GM18511 (cell line): ENCODE results near the gene ARHGAP26.
"Not testable (repeated sequence)": the region's sequence is repeated elsewhere in the genome, so short reads cannot be mapped to it uniquely, and the experiment has no call there.

Experiments
- ATAC-seq: cut with Tn5 transposase; IDR thresholded peaks from one replicate; pipeline ENCODE4 v1.9.1; 2021; ENCODE audit warnings: mild to moderate bottlenecking, moderate library complexity; ENCODE audit not compliant: unreplicated experiment

ARHGAP26 gene

DNA sequence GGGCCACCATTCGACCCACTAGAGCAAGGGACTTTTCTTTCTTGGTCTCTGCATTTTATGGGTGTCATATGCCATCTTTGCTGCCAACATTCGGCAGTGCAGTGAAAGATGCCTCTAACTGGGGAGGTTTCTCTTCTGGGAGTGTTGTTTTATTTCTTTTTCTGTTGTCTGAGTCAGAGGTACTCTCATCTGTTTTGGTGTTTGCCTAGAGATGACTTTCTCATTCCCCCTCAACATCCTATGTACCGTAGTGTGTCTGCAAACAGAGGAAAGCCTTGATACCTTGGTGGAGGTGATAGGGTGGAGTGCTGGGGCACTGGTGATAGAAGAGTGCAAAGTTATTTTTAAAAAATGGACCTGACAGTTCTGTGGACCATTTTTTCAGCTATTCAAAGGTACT, 182.1 kb downstream of the ARHGAP26 start:
- ATAC-seq = no peak

DNA sequence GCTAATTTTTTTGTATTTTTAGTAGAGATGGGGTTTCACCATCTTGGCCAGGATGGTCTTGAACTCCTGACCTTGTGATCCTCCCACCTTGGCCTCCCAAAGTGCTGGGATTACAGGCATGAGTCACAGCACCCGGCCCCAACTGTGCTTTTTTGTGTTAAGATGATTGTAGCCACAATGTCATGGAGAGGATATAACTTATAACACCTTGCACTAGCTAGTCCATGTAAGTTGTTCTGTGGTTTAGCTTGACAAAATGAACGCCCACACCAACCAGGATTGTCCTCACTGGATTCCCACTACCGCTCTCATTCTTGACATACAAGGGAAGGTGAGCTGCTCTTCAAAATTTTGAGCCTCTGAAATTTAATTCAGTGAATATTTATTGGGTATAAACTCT, 182.7 kb downstream of the ARHGAP26 start:
- not testable (repeated sequence) for ATAC-seq

DNA sequence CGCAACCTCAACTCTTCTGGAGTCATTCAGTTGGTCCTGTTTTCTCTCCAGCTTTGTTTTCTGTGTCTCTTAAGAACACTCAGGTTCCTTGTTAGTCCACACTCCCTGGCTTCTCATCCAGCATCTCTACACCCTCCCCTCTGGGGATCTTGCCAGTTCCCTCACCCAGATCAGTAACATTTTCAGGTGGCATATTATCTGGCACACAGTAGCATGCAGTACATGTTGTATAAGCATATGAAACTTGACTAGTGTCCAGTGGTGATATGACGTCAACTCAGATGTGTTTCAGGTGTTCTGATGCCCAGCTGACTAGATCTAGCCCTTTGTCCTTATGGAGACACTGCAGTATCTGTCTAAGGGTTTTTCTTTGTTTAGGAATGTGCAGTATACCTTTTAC, 184.3 kb downstream of the ARHGAP26 start:
- no peak for ATAC-seq

DNA sequence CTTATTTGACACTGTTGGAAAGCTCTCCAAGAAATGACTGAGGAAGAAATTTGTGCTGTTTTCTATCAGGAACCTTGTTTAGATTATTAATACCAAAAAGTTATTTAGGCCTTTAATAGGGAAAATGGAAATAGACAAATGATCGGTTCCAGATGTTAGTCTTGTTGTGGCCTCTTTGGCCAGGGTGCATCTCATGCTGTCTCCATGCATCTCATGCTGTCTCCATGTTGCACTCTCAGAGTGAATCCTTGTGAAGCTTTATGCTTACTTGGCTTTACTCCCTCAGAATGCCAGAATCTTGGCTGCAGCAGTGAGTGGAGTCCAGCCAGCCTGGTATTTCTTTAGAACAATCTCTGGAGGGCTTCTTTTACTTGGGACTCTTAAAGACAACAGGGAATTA, 185.5 kb downstream of the ARHGAP26 start:
- ATAC-seq = no peak

DNA sequence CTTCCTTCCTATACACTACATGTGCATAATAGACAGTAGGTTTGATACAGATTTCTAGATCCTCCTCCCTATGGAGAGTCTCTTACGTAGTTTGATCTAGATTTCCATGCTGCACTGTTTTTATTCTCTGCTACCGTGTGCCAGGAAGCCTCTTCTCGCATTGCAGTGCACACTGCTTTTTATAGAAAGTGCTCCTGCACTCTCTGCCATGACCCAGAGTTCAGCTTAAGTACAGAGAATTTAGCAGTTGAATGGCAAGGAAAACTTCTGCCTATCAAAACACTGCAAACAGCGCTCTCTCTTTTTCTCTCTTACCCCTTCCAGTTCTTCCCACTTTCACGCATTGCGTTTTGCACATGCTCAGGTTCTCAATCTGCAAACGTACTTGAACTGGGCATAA, 187.4 kb downstream of the ARHGAP26 start:
- ATAC-seq = no peak

DNA sequence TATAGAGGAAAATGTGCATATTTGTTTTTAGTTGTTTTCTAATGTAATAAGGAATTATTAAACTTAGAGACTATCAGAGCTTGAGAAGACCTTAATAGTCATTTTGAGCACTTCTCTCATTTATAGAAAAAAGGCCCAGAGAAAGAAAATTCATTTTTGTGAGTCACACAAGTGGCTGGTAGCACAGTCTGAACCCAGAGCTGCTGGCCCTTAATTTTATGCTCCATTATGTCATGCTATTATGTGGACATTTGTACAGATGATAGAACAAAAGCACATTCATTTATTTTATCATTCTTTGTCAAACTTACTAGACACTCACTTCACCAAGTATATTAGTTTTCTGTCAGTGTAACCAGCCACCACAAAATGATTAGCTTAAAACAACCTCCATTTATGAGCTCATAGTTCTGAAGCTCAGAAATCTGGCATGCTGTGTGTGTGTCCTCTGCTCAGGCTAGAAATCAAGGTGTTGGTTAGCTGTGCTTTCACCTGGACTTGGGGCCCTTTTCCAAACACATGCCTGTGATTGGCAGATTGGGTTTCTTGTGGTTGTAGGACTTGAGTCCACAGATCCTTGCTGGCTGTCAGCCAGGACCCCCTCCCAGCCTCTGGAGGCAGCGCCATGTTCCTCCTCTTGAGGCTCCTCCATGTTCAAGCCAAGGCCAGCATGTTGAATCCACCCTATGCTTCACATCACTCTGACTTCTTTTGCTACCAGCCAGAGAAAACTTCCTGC, 188.9 kb downstream of the ARHGAP26 start:
- peak; percentile 37 for ATAC-seq

DNA sequence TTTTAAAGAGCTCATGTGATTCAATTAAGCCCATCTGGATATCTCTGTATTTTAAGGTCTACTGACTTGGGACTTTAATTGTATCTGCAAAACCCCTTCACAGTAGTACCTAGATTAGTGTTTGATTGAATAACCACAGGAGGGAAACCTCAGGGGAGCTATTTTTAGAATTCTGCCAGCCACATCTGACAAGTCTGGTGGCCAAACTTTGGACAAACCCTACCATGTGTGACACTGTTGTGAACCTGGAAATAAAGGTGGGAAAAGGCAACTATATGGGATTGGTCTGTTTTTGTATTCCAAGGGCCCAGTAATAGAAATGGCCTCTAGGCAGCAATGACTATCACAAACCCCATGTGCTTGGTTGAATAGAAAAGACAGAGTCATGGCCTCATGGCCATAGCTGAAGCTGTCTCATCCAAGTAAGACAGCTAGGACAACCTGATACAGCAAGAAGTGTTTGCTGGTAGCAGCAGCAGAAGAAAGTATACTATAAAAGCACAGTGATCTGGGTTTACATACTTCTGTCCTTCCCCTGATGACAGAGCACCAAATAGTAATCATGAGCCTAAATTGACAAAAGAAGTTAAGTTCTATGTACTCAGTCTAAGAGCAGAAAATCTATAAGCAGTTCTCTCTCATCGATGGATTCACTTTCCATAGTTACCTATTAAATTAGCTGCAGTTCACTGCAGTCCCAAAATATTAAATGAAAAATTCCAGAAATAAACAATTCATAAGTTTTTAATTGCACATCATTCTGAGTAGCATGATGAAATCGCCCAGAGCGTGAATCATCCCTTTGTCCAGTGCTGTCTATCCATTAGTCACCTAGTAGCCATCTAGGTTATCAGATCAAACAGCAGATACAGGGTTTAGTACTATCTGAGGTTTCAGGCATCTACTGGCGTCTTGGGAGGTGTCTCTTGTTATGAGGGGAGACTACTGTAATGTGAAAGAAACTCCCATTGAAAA, 189.8 kb downstream of the ARHGAP26 start:
- ATAC-seq = peak; percentile 83

DNA sequence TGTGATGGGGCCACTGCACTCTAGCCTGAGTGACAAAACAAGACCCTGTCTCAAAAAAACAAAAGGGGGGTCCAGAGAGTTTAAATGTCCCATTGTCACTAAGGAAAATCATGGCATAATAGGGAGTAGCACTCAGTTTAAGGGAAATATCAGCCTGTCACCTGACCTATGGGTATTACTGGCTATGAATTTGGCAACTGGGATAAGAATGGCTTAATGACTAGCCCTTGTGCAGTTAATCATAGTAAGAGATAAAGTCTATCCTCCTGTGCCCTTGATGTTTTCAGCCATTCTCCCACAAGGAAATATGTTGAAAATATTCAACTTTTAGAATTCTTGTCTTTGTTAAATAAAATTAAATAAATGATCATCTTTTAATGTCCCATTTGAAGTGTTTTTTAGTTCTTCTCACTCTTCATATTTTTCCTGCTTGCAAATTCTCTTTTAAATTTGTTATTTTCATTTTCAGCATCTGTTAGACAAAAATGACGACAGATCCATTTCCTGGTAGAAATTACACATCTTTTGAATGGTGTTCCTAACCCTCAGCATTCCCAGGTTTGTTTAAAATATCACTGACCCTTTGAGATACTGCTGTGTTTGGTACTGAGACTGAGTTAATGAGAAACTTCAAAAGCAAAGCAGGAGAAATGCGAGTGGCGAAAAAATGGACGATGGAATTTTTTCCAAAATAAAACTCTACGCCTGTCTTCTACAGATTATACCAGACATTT, 191.4 kb downstream of the ARHGAP26 start:
- ATAC-seq = no peak

DNA sequence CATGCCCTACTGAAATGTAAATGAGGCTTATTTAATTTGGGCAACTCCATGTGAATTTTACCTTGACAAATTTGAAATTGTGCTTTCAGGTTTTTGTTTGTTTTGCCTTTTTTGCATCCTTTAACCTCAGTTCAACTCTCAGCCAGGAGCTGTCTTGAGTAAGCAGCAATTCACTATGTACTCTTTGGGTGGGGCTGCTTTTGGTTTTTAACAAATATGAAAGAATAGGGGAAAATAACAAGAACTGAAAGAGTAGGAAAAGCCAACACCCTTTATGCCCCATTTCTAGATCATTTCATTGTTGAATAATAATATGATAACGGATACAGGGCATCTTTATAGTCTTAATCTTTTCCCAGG, 192.0 kb downstream of the ARHGAP26 start:
- ATAC-seq = no peak

DNA sequence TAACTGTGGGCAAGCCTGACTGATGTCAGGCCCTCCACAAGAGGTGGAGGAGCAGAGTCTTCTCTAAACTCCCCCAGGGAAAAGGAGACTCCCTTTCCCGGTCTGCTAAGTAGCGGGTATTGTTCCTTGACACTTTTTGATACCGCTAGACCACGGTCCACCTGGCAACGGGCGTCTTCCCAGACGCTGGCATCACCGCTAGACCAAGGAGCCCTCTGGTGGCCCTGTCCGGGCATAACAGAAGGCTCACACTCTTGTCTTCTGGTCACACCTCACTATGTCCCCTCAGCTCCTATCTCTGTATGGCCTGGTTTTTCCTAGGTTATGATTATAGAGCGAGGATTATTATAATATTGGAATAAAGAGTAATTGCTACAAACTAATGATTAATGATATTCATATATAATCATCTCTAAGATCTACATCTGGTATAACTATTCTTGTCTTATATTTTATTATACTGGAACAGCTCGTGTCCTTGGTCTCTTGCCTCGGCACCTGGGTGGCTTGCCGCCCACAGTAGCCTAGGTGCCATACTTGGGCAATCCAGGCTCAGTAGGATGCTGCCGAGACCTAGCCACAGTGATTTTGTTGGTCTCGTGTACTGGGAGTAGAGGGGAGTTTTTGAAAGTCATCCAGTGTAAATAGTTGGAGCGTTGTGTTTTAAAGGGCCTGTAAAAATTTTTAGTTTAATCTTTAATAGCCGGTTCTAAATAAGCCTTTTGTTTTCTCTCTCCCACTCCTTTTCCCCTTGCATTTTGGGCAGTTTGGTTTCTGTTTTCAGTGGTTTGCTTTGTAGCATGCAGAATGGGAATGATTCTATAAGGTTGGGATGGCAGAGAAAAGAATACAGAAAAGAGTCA, 195.3 kb downstream of the ARHGAP26 start:
- ATAC-seq = not testable (repeated sequence)

DNA sequence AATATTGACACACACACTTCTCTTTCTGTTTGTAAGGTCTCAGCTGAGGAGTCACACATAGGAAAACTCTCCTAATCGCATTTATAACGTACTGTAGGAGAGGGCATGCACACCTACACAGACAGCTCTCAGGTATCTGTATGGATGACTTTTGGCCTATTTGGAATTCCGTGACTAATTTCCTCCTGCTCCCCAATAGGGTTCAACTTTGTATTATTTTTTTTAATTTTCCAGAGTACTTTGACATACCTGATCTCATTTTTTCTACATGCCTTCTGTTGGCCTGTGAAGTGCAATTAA, 195.9 kb downstream of the ARHGAP26 start:
- ATAC-seq = no peak

DNA sequence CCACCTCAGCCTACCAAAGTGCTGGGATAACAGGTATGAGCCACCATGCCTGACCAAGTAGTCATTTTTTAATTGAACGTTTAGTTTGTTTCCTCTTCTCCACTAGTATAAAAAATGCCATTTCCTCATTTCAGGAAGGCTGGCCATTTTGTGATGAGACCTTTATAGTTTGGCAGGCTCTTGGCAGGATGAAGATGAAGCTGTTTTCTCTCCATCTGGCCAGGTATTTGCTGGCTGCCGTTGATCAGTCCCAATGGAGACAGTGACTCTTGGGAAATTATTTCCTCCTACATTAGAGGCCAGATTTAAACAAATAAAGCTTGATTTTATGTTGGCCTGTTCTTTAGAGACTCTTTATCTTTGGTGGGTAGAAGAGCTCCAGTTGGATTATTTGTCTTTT, 199.0 kb downstream of the ARHGAP26 start:
- ATAC-seq = no peak

DNA sequence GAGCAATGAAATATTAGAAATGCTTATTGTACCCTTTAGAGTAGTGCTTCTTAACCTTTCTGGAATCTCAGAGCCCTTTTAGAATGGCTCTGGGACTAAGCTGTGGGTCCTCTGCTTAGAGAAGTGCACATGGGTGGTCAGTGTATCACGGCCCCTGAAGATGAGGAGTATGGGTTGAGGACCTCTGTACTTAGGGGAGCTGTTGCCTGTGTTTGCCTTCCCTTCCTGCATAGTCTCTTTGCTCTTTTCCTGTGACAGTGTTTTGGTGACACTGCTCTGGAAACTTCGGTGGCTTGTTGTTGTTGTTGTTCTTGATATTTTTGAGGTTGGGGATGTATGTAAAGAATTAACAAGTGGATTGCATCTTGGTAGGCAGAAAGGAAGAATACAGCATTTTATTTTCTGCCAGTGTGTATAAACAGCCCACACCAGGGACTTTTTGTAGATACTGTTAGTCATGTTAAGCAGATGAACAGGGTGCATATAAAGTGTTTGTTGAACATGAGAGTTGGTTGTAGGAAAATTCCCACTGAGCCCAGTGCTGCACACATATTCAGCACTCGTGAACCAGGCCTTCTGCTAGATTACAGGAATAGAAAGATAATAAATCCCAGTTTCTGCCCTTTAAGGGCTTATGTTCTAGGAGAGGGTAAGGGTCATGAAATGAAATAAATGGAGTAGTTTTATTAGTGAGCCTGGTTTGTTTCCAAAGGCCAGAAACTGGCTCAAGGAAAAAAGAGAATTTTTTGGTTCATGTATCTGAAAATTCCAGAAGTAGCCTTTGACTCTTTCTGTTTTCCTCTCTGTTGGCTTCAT, 199.7 kb downstream of the ARHGAP26 start:
- ATAC-seq = no peak

DNA sequence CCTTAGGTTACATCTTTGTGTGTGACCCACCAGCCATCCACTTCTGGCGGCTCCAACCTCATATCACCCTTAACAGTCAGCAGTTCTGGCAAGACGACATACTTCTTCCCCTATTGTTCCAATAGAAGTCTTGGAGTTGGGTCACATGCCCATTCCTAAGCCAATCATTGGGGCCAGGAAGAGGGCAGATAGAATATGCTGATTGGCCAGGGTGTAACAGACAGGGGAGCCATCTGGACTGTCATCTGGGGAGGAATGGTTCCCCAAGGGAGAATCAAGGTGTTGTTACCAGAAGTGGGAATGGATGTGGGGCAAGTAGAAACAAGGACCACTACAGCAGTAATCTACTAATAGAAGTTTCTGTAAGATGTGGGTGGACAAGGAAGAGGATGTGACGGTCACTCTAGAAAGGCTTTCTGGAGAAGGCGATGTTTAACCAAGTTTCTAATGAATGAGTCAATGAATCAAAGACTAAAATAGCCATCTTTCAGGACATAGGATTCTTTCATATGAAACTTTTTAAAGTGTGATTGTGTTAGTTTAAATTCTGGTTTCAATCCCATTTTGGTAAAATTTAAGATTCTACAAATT, 200.4 kb downstream of the ARHGAP26 start:
- no peak for ATAC-seq

DNA sequence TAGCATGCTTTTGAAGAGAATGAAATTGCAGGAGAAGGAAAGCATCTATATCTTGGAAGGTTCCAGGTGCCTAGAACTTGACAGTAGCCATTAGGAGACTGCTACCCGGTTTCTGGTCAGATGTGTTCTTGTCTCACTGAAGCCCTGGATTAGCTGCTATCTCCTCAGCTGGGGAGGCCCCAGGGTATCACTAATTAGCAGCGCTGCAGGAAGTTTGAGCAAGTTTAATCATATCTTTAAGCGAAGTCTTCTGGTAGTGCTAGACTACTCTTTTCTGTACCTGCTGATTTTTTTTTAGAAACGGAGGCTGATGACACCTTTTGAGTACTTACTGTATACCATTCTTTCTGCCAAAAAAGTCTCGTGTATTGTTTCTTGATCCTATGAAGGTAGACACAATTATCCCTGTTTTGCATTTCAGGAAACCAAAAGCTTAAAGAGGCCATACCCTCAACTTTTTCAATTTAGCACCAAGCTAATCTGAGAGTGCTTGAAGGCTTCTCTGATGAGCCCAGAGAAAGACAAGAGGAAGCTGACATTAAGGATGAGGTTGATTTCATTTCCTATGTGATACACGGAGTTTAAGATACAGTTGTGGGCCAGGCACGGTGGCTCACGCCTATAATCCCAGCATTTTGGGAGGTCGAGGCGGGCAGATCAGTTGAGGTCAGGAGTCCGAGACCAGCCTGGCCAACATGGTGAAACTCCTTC, 201.3 kb downstream of the ARHGAP26 start:
- no peak for ATAC-seq

DNA sequence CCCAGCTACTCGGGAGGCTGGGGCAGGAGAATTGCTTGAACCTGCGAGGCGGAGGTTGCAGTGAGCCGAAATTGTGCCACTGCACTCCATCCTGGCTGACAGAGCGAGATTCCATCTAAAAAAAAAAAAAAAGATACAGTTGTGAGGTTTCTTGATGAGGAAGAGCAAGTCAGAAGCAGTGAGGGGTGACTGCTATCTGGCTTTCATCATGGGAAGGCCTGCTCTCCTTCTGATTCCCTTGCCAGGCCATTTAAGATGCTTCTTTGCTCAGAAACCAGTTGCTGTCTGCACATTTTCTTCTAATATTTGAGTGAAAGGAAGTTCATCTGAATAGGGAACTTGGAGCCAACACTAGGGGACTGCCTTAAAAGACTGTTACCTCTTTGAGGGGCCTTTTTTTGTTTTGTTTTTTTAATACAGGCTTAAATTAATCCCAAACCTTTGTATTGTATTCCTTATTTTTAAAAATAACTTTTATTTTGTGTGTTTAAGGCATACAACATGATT, 201.9 kb downstream of the ARHGAP26 start:
- ATAC-seq = no peak

DNA sequence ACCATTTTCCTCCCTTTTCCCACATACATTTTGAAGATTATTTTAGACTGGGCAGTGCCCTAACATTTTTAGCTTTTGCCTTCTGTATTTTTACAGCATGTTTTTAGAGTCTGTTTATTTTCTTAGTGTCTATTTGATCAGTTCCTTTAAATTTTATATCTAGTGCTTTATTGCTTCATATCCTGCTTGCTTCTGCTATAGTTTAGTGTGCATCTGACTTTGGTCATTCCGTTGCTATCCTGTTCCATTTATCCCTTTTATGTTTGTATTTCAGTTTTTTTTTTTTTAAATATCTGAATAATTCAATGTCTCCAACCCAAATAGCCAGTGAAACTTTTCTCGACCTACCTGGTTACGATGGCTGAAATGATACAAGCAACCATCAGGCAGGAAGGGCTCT, 203.8 kb downstream of the ARHGAP26 start:
- ATAC-seq = no peak

DNA sequence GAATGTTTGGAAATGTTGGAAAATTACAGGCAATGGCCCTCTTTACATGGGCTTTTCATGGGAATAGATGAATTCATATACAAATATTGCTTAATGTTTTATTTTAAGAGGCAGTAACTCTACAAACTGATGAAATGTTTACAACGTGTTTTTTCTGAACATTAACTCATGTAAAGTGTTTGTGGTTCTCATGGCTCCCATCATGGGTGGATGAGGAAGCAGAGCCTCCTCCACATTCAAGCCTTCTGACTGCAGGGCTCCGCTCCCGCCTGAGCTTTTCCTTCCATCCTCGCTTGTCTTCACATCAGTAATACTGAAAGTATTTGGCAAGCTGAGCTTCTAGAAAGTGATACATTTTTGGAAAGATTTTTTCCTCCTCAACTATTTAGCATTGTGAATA, 204.2 kb downstream of the ARHGAP26 start:
- ATAC-seq = no peak

DNA sequence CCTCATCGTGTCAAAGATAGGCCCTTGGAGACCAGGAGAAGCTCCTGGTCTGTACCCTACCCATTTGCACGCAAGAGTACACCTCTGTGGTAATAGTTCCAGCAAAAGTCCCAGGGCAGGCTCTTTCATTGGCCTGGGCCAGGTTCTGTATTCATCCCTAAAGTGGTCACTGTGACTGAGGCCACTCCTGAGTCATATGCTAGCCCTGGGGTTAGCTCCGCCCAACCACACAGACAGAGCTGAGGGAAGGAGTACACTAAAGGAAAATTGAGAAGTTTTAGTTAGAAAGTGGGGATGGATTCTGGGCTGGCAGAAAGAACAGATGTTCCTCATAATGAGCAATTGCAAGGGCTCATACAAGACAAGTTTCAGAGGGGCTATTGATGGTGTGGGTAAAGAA, 206.7 kb downstream of the ARHGAP26 start:
- no peak for ATAC-seq
